Retinal pigment epithelial cell (primary cell): ENCODE data around the gene DIP2B.

ENCODE experiments used
- DNase-seq: peaks from one replicate; pipeline ENCODE4 v3.0.0-alpha.2; 2010; ENCODE audit warnings: low read depth
- H3K4me3 ChIP-seq: 2 replicates; pipeline ENCODE4 v1.5.1; 2011; ENCODE audit warnings: mild to moderate bottlenecking, low read length, control low read depth, moderate library complexity
- CTCF ChIP-seq: conservative IDR thresholded peaks from 2 replicates; pipeline ENCODE4 v1.5.1; 2011; ENCODE audit warnings: low read depth, low read length, control low read depth, inconsistent platforms

DIP2B gene

GRCh38 chr12:50696931-50697330 lies 192.1 kb downstream of the DIP2B start:
- no peak for DNase-seq
- no peak for TF ChIP-seq CTCF
- H3K4me3 ChIP-seq = no peak overlapping the region

- H3K4me3 ChIP-seq = no peak overlapping the region
- TF ChIP-seq CTCF = no peak
- DNase-seq = no peak
These were observed 194.4 kb downstream of the DIP2B start for GRCh38 chr12:50699154-50699553.

- H3K4me3 ChIP-seq = no peak overlapping the region
- no peak for DNase-seq
- TF ChIP-seq CTCF = no peak
These were observed 195.2 kb downstream of the DIP2B start for GRCh38 chr12:50699940-50700339.

- H3K4me3 ChIP-seq = no peak overlapping the region
- no peak for DNase-seq
- TF ChIP-seq CTCF = no peak
These were observed 201.8 kb downstream of the DIP2B start for GRCh38 chr12:50706606-50707005.

- no peak for DNase-seq
These were observed 202.6 kb downstream of the DIP2B start for GRCh38 chr12:50707396-50707795.

GRCh38 chr12:50708631-50709030 lies 203.8 kb downstream of the DIP2B start:
- H3K4me3 ChIP-seq = no peak overlapping the region
- TF ChIP-seq CTCF = no peak
- no peak for DNase-seq

More at GRCh38 chr12:50707396-50707795, 202.6 kb downstream of the DIP2B start:
- TF ChIP-seq CTCF = no peak
- H3K4me3 ChIP-seq = no peak overlapping the region

GRCh38 chr12:50711121-50711520 lies 206.3 kb downstream of the DIP2B start:
- TF ChIP-seq CTCF = no peak
- H3K4me3 ChIP-seq = no peak overlapping the region
- no peak for DNase-seq
